Pancreas (tissue), 10 donors: ENCODE data around the gene CNPY2. TPM values are rescaled to one million over a fixed set of nuclear protein-coding genes. Genes with fewer than 3 reads are reported as not detected.
A peak's percentile ranks its signal among the peaks of the same experiment; 100 is the strongest.

Experiments used
- ATAC-seq, 4 donors: fragments of 200-7000 bp; cut with Tn5 transposase; one replicate each; pipeline versions ENCODE4 v1.8.0 to v1.9.1; 2020; ENCODE audit warnings: mild to moderate bottlenecking in 4 of 4, moderate library complexity in 4 of 4
- DNase-seq, 6 donors: peaks; one replicate each; pipeline ENCODE4 v3.0.0-alpha.2; 2020
- FAIRE-seq: peaks from 2 replicates; lab custom pipeline; 2012; peaks lifted over from hg19 to GRCh38; lab: Jason Lieb, UNC
- H3K27ac ChIP-seq, 4 donors: fragments of 200-600 bp; sonication (generic); 1 replicate in 3 of 4; 2 replicates in 1 of 4; pipeline versions ENCODE4 v1.5.0 to v1.8.0; 2020
- H3K27me3 ChIP-seq, 4 donors: fragments of 200-600 bp; one replicate each; pipeline ENCODE4 v1.8.0; 2021
- H3K36me3 ChIP-seq, 3 donors: fragments of 200-600 bp; sonication (generic) in 1 of 3; one replicate each; pipeline versions ENCODE4 v1.5.0 to v1.8.0; 2020 to 2021
- H3K4me1 ChIP-seq, 3 donors: fragments of 200-600 bp; one replicate each; pipeline ENCODE4 v1.8.0; 2021
- H3K4me3 ChIP-seq, 4 donors: fragments of 200-600 bp; sonication (generic) in 2 of 4; one replicate each; pipeline versions ENCODE4 v1.5.0 to v1.8.0; 2020 to 2021
- H3K9me3 ChIP-seq, 4 donors: fragments of 200-600 bp; one replicate each; pipeline ENCODE4 v1.8.0; 2021
- WGBS, 2 donors: extraction: QIAGEN DNeasy Blood & Tissue Kit; methylation state at CpG; one replicate each; pipeline ENCODE4 v1.1.7; 2013; 5-methylcytosine and 5-hydroxymethylcytosine counted together
- intact Hi-C, 3 donors: fragments of 100-400 bp; cut with DNase I; formaldehyde crosslinking; loops; one replicate each; pipeline versions ENCODE4 v1.11.1 to v1.14.2; 2022
- polyA plus RNA-seq, 2 donors: library from polyadenylated mRNA; stranded (reverse); fragments of 200-250 nt; gene quantifications; one replicate each; pipeline ENCODE4 v1.2.3, GENCODE V29; 2013
- total RNA-seq, 6 donors: library from RNA; stranded (reverse); fragmentation: NEBNext Ultra II Directional in 4 of 6; extraction: Animal tissue kit (Norgen Biotek cat#: 25700) in 4 of 6; gene quantifications; one replicate each; pipeline versions ENCODE4 v1.2.1 to v1.2.4, GENCODE V29; 2021 to 2023
- TF ChIP-seq, protein P1 (sequence below), 4 donors: fragments of 200-600 bp; sonication (generic) in 3 of 4; IDR thresholded peaks; one replicate each; pipeline versions ENCODE4 v1.5.0 to v1.8.0; 2021; ENCODE audit warnings: antibody characterized with exemption in 4 of 4
- donor health status: healthy with polysubstance abuse.
- donor health status: DM: no; HTN: no; CAD: no; lungs with moderate emphysema.
- donor health status: DM: no; HTN: no; CAD: no.
- donor health status: control.
- donor health status: control.
- donor health status: Bipolar disorder and iron deficiency.
- donor health status: DM: yes; HTN: yes; CAD: no.
- donor health status: DM: no; HTN: no; CAD: no.
- donor health status: DM: no; HTN: no; CAD: no.
- donor health status: DM: yes; HTN: yes; CAD: no.

Gene CNPY2
- total and polyA plus RNA-seq, 8 donors: 45.3 to 141 (median 71.8) TPM

DNA sequence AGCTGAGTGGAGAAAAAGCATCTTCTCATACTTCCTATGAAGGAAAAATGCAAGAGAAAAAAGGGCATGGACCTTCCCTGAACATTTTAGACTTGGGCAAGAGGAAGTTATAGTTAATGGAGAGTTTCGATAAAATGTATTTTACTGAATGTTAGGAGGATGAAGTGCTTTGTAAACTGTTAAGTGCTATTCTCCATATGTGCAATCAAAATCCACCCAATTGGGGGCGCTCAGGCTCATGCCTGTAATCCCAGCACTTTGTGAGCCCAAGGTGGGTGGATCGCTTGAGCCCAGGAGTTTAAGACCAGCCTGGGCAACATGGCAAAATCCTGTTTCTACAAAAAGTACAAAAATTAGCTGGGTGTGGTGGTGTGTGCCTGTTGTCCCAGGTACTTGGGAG is 1.9 kb upstream of the CNPY2 start:
- no peaks in the 10 kb centered on the region for H3K9me3 ChIP-seq
- no peaks in the 10 kb centered on the region for H3K27me3 ChIP-seq
- WGBS, 2 donors: 94 to 97% methylated on average over 3 of the region's 3 CpGs
- peaks cover 10 to 11% (median 10%) of the 10 kb centered on the region in 3 donors for H3K4me1 ChIP-seq
- TF ChIP-seq, protein P1, sequence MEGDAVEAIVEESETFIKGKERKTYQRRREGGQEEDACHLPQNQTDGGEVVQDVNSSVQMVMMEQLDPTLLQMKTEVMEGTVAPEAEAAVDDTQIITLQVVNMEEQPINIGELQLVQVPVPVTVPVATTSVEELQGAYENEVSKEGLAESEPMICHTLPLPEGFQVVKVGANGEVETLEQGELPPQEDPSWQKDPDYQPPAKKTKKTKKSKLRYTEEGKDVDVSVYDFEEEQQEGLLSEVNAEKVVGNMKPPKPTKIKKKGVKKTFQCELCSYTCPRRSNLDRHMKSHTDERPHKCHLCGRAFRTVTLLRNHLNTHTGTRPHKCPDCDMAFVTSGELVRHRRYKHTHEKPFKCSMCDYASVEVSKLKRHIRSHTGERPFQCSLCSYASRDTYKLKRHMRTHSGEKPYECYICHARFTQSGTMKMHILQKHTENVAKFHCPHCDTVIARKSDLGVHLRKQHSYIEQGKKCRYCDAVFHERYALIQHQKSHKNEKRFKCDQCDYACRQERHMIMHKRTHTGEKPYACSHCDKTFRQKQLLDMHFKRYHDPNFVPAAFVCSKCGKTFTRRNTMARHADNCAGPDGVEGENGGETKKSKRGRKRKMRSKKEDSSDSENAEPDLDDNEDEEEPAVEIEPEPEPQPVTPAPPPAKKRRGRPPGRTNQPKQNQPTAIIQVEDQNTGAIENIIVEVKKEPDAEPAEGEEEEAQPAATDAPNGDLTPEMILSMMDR (IDR thresholded peaks at IDR 0.05): no peak
- no peak for DNase-seq
- ATAC-seq: no peak
- FAIRE-seq: no peak
- H3K27ac ChIP-seq: no peak overlapping the region
- H3K4me3 ChIP-seq: no peak overlapping the region
- H3K36me3 ChIP-seq: peaks cover 0 to 23% (median 2%) of the 10 kb centered on the region in 3 donors
- intact Hi-C loops: no loop called here

DNA sequence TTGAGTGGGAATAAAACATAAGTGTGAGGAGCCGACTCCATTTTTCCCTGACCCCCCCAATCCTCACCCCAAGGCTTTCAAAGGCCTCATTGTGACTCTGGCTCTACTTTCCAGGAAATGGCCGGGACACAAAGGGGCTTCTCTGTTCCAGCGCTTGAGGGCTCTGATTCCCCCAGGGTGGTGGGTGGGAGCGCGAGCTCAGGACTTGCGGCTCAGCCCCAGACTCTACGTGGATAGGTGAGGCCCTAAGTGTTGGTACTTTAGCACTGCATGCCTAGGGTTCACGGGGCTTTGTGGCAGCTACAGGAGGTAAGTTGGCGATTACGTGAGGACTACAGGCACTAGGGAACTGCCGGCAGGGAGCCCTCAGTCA is 553 bp downstream of the CNPY2 start:
- no peaks in the 10 kb centered on the region for H3K27me3 ChIP-seq
- WGBS, 2 donors: 0% methylated on average over 10 to 11 of the region's 11 CpGs
- peak overlapping the region; percentile 91 to 96 (median 92) for H3K27ac ChIP-seq
- peak in 2 of 4 donors; percentile 7 to 13 for ATAC-seq
- FAIRE-seq: no peak
- H3K4me3 ChIP-seq: peak overlapping the region; percentile 73 to 98 (median 91)
- intact Hi-C loops: no loop called here
- H3K36me3 ChIP-seq: peaks cover 0 to 17% (median 2%) of the 10 kb centered on the region in 3 donors
- TF ChIP-seq, protein P1 (IDR thresholded peaks at IDR 0.05): no peak
- DNase-seq: peak in 2 of 6 donors; percentile 28 to 62
- H3K9me3 ChIP-seq: no peaks in the 10 kb centered on the region
- H3K4me1 ChIP-seq: peaks cover 10 to 11% (median 10%) of the 10 kb centered on the region in 3 donors

DNA sequence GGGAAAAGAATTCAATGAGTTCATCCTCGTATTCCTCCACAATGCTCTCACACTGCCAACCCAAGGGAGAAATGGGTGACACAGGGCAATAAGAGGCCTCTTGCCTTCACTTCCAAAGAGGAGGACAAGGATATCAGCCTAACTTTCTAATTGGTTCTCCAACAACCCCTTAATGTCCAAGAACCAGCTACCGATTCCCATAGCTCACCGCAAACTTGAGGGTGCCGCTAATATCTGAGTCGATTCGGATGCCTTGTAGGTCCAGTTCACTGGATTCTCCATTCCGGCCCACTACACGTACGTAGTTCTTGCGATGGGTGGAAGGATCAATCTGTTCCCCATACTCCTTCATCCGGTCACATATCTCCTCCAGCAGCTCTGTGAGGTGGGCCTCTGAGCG is 4.8 kb downstream of the CNPY2 start:
- intact Hi-C loops: no loop called here
- Histone ChIP-seq H3K27ac (no peak overlapping the region), H3K9me3 (no peaks in the 10 kb centered on the region), H3K27me3 (no peaks in the 10 kb centered on the region), H3K4me1 (peaks cover 6 to 10% (median 6%) of the 10 kb centered on the region in 3 donors), H3K36me3 (peaks cover 0 to 7% (median 5%) of the 10 kb centered on the region in 3 donors), H3K4me3 (no peak overlapping the region)
- TF ChIP-seq, protein P1 (IDR thresholded peaks at IDR 0.05): no peak
- ATAC-seq (no peak), DNase-seq (no peak), FAIRE-seq (no peak)
- WGBS, 2 donors: 94 to 95% methylated on average over 12 of the region's 12 CpGs

DNA sequence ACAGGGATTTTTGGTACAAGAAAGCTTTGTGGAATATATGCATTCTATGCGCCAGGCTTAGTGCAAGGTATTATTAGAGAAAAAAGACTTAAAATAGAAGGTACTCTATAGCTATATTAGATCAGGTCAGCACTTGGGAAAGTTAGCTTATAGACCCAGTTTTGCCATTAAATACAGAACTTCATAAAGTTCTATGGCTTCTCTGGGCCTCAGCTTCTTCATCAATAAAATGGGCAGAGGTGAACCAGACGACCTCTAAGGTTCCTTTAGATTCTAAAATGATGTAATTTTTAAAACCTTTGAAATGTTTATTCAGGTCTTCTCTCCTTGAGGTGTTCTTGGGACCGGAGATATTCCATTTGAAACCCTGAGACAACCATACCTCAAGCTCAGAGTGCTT is 7.1 kb downstream of the CNPY2 start:
- H3K27ac ChIP-seq: no peak overlapping the region
- no peak for ATAC-seq
- H3K4me1 ChIP-seq: no peaks in the 10 kb centered on the region
- H3K4me3 ChIP-seq: no peak overlapping the region
- TF ChIP-seq, protein P1 (IDR thresholded peaks at IDR 0.05): no peak
- intact Hi-C loops: no loop called here
- DNase-seq: no peak
- no peaks in the 10 kb centered on the region for H3K9me3 ChIP-seq
- no peaks in the 10 kb centered on the region for H3K27me3 ChIP-seq
- 88 to 91% methylated on average over 3 of the region's 3 CpGs for WGBS, 2 donors
- no peak for FAIRE-seq
- peaks cover 0 to 7% (median 5%) of the 10 kb centered on the region in 3 donors for H3K36me3 ChIP-seq

DNA sequence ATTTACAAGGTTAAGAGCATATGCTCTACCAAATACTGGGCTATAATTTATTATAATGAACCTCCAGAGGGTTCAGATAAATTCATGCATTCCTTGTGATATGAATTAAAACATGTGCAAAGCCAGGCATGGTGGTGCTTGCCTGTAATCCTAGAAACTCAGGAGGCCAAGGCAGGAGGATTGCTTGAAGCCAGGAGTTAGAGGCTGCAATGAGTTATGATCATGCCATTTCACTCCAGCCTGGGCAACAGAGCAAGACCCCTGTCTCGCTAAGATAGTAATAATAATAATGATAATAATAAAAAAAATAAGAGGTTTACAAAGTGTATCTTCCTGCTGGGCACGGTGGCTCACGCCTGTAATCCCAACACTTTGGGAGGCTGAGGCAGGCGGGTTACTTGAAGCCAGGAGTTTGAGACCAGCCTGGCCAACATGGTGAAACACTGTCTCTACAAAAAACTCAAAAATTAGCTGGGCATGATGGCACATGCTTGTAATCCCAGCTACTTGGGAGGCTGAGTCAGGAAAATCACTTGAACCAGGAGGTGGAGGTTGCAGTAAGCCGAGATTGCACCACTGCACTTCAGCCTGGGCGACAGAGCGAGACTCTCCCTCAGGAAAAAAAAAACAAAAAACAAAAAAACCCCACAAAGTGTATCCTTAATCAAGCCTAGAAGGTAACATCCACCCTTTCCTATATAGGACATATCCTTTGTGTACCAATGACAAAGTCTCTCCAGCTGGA is 8.4 kb downstream of the CNPY2 start:
- no peak for DNase-seq
- Histone ChIP-seq H3K4me1 (no peaks in the 10 kb centered on the region), H3K4me3 (no peak overlapping the region), H3K9me3 (no peaks in the 10 kb centered on the region), H3K27ac (no peak overlapping the region), H3K36me3 (peaks cover 0 to 7% (median 5%) of the 10 kb centered on the region in 3 donors), H3K27me3 (no peaks in the 10 kb centered on the region)
- FAIRE-seq: no peak
- TF ChIP-seq, protein P1 (IDR thresholded peaks at IDR 0.05): no peak
- 94 to 96% methylated on average over 7 of the region's 7 CpGs for WGBS, 2 donors
- no peak for ATAC-seq
- intact Hi-C loops: no loop called here
